Spleen (tissue), 11 donors: ENCODE measurements around the gene C1orf52. TPM values are rescaled to one million over a fixed set of nuclear protein-coding genes. Genes with fewer than 3 reads are reported as not detected.

ENCODE experiments used
- DNase-seq: peaks from one replicate; pipeline ENCODE4 v3.0.0-alpha.2; 2020
- H3K27ac ChIP-seq, 8 donors: fragments of 200-600 bp; sonication (generic) in 7 of 8; 1 replicate in 4 of 8; 2 replicates in 4 of 8; pipeline versions ENCODE4 v1.5.0 to v1.8.0; 2016 to 2021; ENCODE audit warnings: inconsistent platforms in 4 of 8, mild to moderate bottlenecking in 4 of 8, moderate library complexity in 1 of 8
- H3K27me3 ChIP-seq, 7 donors: fragments of 200-600 bp; sonication (generic) in 6 of 7; replicated peaks in 1 of 7; 1 replicate in 4 of 7; 2 replicates in 3 of 7; pipeline versions ENCODE4 v1.5.0 to v1.8.0; 2016 to 2021; ENCODE audit warnings: inconsistent platforms in 3 of 7, mild to moderate bottlenecking in 1 of 7
- H3K36me3 ChIP-seq, 6 donors: fragments of 200-600 bp; sonication (generic) in 5 of 6; 1 replicate in 4 of 6; 2 replicates in 2 of 6; pipeline versions ENCODE4 v1.5.0 to v1.8.0; 2016 to 2021; ENCODE audit warnings: inconsistent platforms in 2 of 6
- H3K4me1 ChIP-seq, 6 donors: fragments of 200-600 bp; sonication (generic) in 5 of 6; 1 replicate in 3 of 6; 2 replicates in 3 of 6; pipeline versions ENCODE4 v1.5.0 to v1.8.0; 2016 to 2021; ENCODE audit warnings: inconsistent platforms in 3 of 6
- H3K4me3 ChIP-seq, 8 donors: fragments of 200-600 bp; sonication (generic) in 7 of 8; 1 replicate in 4 of 8; 2 replicates in 4 of 8; pipeline versions ENCODE4 v1.5.0 to v1.8.0; 2016 to 2021; ENCODE audit warnings: inconsistent platforms in 4 of 8, mild to moderate bottlenecking in 4 of 8, moderate library complexity in 2 of 8
- H3K9me3 ChIP-seq, 8 donors: fragments of 200-600 bp; sonication (generic) in 7 of 8; 1 replicate in 4 of 8; 2 replicates in 4 of 8; pipeline versions ENCODE4 v1.5.0 to v1.8.0; 2016 to 2021; ENCODE audit warnings: inconsistent platforms in 4 of 8
- CTCF ChIP-seq, 11 experiments: fragments of 200-600 bp in 7 of 11; fragments of 450-650 bp in 4 of 11; sonication (generic) in 4 of 11; IDR thresholded peaks in 8 of 11; conservative IDR thresholded peaks in 3 of 11; 1 replicate in 7 of 11; 2 replicates in 4 of 11; pipeline versions ENCODE4 v1.4.0 to v1.8.0; 2016 to 2021; ENCODE audit warnings: antibody characterized with exemption in 11 of 11, inconsistent platforms in 4 of 11, mild to moderate bottlenecking in 1 of 11
- POLR2A ChIP-seq, 3 donors: fragments of 450-650 bp; IDR thresholded peaks; one replicate each; pipeline ENCODE4 v1.5.1; 2017; ENCODE audit warnings: antibody characterized with exemption in 3 of 3, mild to moderate bottlenecking in 1 of 3
- POLR2AphosphoS5 ChIP-seq, 3 donors: sonication (generic); formaldehyde crosslinking; IDR thresholded peaks; one replicate each; pipeline ENCODE4 v1.5.1; 2017; ENCODE audit warnings: antibody characterized with exemption in 3 of 3
- WGBS, 5 donors: extraction: QIAGEN DNeasy Blood & Tissue Kit in 3 of 5; methylation state at CpG; one replicate each; pipeline versions ENCODE4 v1.1.5 to v1.1.7; 2013 to 2018; 5-methylcytosine and 5-hydroxymethylcytosine counted together
- intact Hi-C: fragments of 100-400 bp; cut with DNase I; formaldehyde crosslinking; loops from one replicate; pipeline ENCODE4 v1.15.0; 2023; ENCODE audit warnings: low total_unique reads
- polyA plus RNA-seq, 3 donors: library from polyadenylated mRNA; stranded (reverse); fragments of 200-250 nt; gene quantifications; one replicate each; pipeline ENCODE4 v1.2.1, GENCODE V29; 2013
- total RNA-seq, 7 donors: library from RNA; depleted of rRNA in 3 of 7; stranded (reverse); fragments of >200 nt in 3 of 7; fragmentation: NEBNext Ultra II Directional in 4 of 7; extraction: Animal tissue kit (Norgen Biotek cat#: 25700) in 4 of 7; gene quantifications; one replicate each; pipeline versions ENCODE4 v1.1.0 to v1.2.1, GENCODE V29; 2016 to 2021
- donor health status: healthy with polysubstance abuse.
- donor health status: DM: no; HTN: no; CAD: no; lungs with moderate emphysema.
- donor health status: DM: no; HTN: no; CAD: no.
- donor health status: Bipolar disorder and iron deficiency.
- donor health status: healthy.
- donor health status: DM: no; HTN: no; CAD: no.
- donor health status: DM: yes; HTN: yes; CAD: no.

Gene C1orf52
- total and polyA plus RNA-seq, 10 donors: 16.2 to 29.7 (median 22.6) TPM

- Histone ChIP-seq H3K36me3 (peaks cover 0 to 5% (median 1%) of the 10 kb centered on the region in 6 donors), H3K27ac (no peak overlapping the region), H3K9me3 (peaks cover 0 to 9% (median 2%) of the 10 kb centered on the region in 8 donors), H3K27me3 (no peaks in the 10 kb centered on the region), H3K4me1 (peaks cover 0 to 5% (median 1%) of the 10 kb centered on the region in 6 donors), H3K4me3 (no peak overlapping the region)
- intact Hi-C loops: no loop called here
- 76 to 88% (median 85%) methylated on average over 1 of the region's 1 CpG for WGBS, 5 donors
- no peak for DNase-seq
- TF ChIP-seq POLR2A (IDR thresholded peaks at IDR 0.05) (no peak), POLR2AphosphoS5 (IDR thresholded peaks at IDR 0.05) (no peak), CTCF (IDR thresholded peaks at IDR 0.05 in 8 of 11, conservative IDR thresholded peaks at IDR 0.05 in 3 of 11) (no peak)
Measured at GRCh38 chr1:85245456-85245855, 14.0 kb downstream of the C1orf52 start.

- no peak overlapping the region for H3K27ac ChIP-seq
Measured at GRCh38 chr1:85244271-85245061, 15.0 kb downstream of the C1orf52 start.

GRCh38 chr1:85243372-85243771, 16.1 kb downstream of the C1orf52 start:
- TF ChIP-seq POLR2A (IDR thresholded peaks at IDR 0.05) (no peak), POLR2AphosphoS5 (IDR thresholded peaks at IDR 0.05) (no peak), CTCF (IDR thresholded peaks at IDR 0.05 in 8 of 11, conservative IDR thresholded peaks at IDR 0.05 in 3 of 11) (no peak)
- DNase-seq: no peak
- no peaks in the 10 kb centered on the region for H3K9me3 ChIP-seq
- H3K36me3 ChIP-seq: no peaks in the 10 kb centered on the region
- intact Hi-C loops: no loop called here
- H3K27ac ChIP-seq: no peak overlapping the region
- H3K27me3 ChIP-seq: no peaks in the 10 kb centered on the region
- no peak overlapping the region for H3K4me3 ChIP-seq
- H3K4me1 ChIP-seq: peaks cover 0 to 7% (median 2%) of the 10 kb centered on the region in 6 donors

More at GRCh38 chr1:85244271-85245061, 15.0 kb downstream of the C1orf52 start:
- peaks cover 0 to 9% (median 2%) of the 10 kb centered on the region in 8 donors for H3K9me3 ChIP-seq
- TF ChIP-seq POLR2AphosphoS5 (IDR thresholded peaks at IDR 0.05) (no peak), POLR2A (IDR thresholded peaks at IDR 0.05) (no peak), CTCF (IDR thresholded peaks at IDR 0.05 in 8 of 11, conservative IDR thresholded peaks at IDR 0.05 in 3 of 11) (no peak)
- intact Hi-C loops: no loop called here
- DNase-seq: no peak
- no peaks in the 10 kb centered on the region for H3K36me3 ChIP-seq
- peaks cover 0 to 7% (median 2%) of the 10 kb centered on the region in 6 donors for H3K4me1 ChIP-seq
- no peaks in the 10 kb centered on the region for H3K27me3 ChIP-seq
- no peak overlapping the region for H3K4me3 ChIP-seq
- 40 to 53% (median 49%) methylated on average over 4 of the region's 4 CpGs for WGBS, 5 donors

- peak overlapping the region in 2 of 8 donors; percentile 1 to 8 for H3K27ac ChIP-seq
- 5 to 15% (median 13%) methylated on average over 1 of the region's 1 CpG for WGBS, 5 donors
- no peaks in the 10 kb centered on the region for H3K36me3 ChIP-seq
- no peak for DNase-seq
- no peak for TF ChIP-seq POLR2A (IDR thresholded peaks at IDR 0.05)
- no peak for TF ChIP-seq POLR2AphosphoS5 (IDR thresholded peaks at IDR 0.05)
- no peak for TF ChIP-seq CTCF (IDR thresholded peaks at IDR 0.05 in 8 of 11, conservative IDR thresholded peaks at IDR 0.05 in 3 of 11)
- H3K4me3 ChIP-seq: no peak overlapping the region
- intact Hi-C loops: no loop called here
- H3K4me1 ChIP-seq: peaks cover 0 to 7% (median 2%) of the 10 kb centered on the region in 6 donors
- no peaks in the 10 kb centered on the region for H3K9me3 ChIP-seq
- H3K27me3 ChIP-seq: no peaks in the 10 kb centered on the region
Measured at GRCh38 chr1:85240643-85241042, 18.8 kb downstream of the C1orf52 start.
